Spleen (tissue), 11 donors: ENCODE data around the gene VPS54. TPM values are rescaled to one million over a fixed set of nuclear protein-coding genes. Genes with fewer than 3 reads are reported as not detected.

Source experiments
- DNase-seq: peaks from one replicate; pipeline ENCODE4 v3.0.0-alpha.2; 2020
- H3K27ac ChIP-seq, 8 donors: fragments of 200-600 bp; sonication (generic) in 7 of 8; 1 replicate in 4 of 8; 2 replicates in 4 of 8; pipeline versions ENCODE4 v1.5.0 to v1.8.0; 2016 to 2021; ENCODE audit warnings: inconsistent platforms in 4 of 8, mild to moderate bottlenecking in 4 of 8, moderate library complexity in 1 of 8
- H3K27me3 ChIP-seq, 7 donors: fragments of 200-600 bp; sonication (generic) in 6 of 7; replicated peaks in 1 of 7; 1 replicate in 4 of 7; 2 replicates in 3 of 7; pipeline versions ENCODE4 v1.5.0 to v1.8.0; 2016 to 2021; ENCODE audit warnings: inconsistent platforms in 3 of 7, mild to moderate bottlenecking in 1 of 7
- H3K36me3 ChIP-seq, 6 donors: fragments of 200-600 bp; sonication (generic) in 5 of 6; 1 replicate in 4 of 6; 2 replicates in 2 of 6; pipeline versions ENCODE4 v1.5.0 to v1.8.0; 2016 to 2021; ENCODE audit warnings: inconsistent platforms in 2 of 6
- H3K4me1 ChIP-seq, 6 donors: fragments of 200-600 bp; sonication (generic) in 5 of 6; 1 replicate in 3 of 6; 2 replicates in 3 of 6; pipeline versions ENCODE4 v1.5.0 to v1.8.0; 2016 to 2021; ENCODE audit warnings: inconsistent platforms in 3 of 6
- H3K4me3 ChIP-seq, 8 donors: fragments of 200-600 bp; sonication (generic) in 7 of 8; 1 replicate in 4 of 8; 2 replicates in 4 of 8; pipeline versions ENCODE4 v1.5.0 to v1.8.0; 2016 to 2021; ENCODE audit warnings: inconsistent platforms in 4 of 8, mild to moderate bottlenecking in 4 of 8, moderate library complexity in 2 of 8
- H3K9me3 ChIP-seq, 8 donors: fragments of 200-600 bp; sonication (generic) in 7 of 8; 1 replicate in 4 of 8; 2 replicates in 4 of 8; pipeline versions ENCODE4 v1.5.0 to v1.8.0; 2016 to 2021; ENCODE audit warnings: inconsistent platforms in 4 of 8
- CTCF ChIP-seq, 11 experiments: fragments of 200-600 bp in 7 of 11; fragments of 450-650 bp in 4 of 11; sonication (generic) in 4 of 11; IDR thresholded peaks in 8 of 11; conservative IDR thresholded peaks in 3 of 11; 1 replicate in 7 of 11; 2 replicates in 4 of 11; pipeline versions ENCODE4 v1.4.0 to v1.8.0; 2016 to 2021; ENCODE audit warnings: antibody characterized with exemption in 11 of 11, inconsistent platforms in 4 of 11, mild to moderate bottlenecking in 1 of 11
- POLR2A ChIP-seq, 3 donors: fragments of 450-650 bp; IDR thresholded peaks; one replicate each; pipeline ENCODE4 v1.5.1; 2017; ENCODE audit warnings: antibody characterized with exemption in 3 of 3, mild to moderate bottlenecking in 1 of 3
- POLR2AphosphoS5 ChIP-seq, 3 donors: sonication (generic); formaldehyde crosslinking; IDR thresholded peaks; one replicate each; pipeline ENCODE4 v1.5.1; 2017; ENCODE audit warnings: antibody characterized with exemption in 3 of 3
- WGBS, 5 donors: extraction: QIAGEN DNeasy Blood & Tissue Kit in 3 of 5; methylation state at CpG; one replicate each; pipeline versions ENCODE4 v1.1.5 to v1.1.7; 2013 to 2018; 5-methylcytosine and 5-hydroxymethylcytosine counted together
- intact Hi-C: fragments of 100-400 bp; cut with DNase I; formaldehyde crosslinking; loops from one replicate; pipeline ENCODE4 v1.15.0; 2023; ENCODE audit warnings: low total_unique reads
- polyA plus RNA-seq, 3 donors: library from polyadenylated mRNA; stranded (reverse); fragments of 200-250 nt; gene quantifications; one replicate each; pipeline ENCODE4 v1.2.1, GENCODE V29; 2013
- total RNA-seq, 7 donors: library from RNA; depleted of rRNA in 3 of 7; stranded (reverse); fragments of >200 nt in 3 of 7; fragmentation: NEBNext Ultra II Directional in 4 of 7; extraction: Animal tissue kit (Norgen Biotek cat#: 25700) in 4 of 7; gene quantifications; one replicate each; pipeline versions ENCODE4 v1.1.0 to v1.2.1, GENCODE V29; 2016 to 2021
- donor health status: healthy with polysubstance abuse.
- donor health status: DM: no; HTN: no; CAD: no; lungs with moderate emphysema.
- donor health status: DM: no; HTN: no; CAD: no.
- donor health status: Bipolar disorder and iron deficiency.
- donor health status: healthy.
- donor health status: DM: no; HTN: no; CAD: no.
- donor health status: DM: yes; HTN: yes; CAD: no.

Gene VPS54
- total and polyA plus RNA-seq, 10 donors: 9.2 to 31.3 (median 23.8) TPM

DNA sequence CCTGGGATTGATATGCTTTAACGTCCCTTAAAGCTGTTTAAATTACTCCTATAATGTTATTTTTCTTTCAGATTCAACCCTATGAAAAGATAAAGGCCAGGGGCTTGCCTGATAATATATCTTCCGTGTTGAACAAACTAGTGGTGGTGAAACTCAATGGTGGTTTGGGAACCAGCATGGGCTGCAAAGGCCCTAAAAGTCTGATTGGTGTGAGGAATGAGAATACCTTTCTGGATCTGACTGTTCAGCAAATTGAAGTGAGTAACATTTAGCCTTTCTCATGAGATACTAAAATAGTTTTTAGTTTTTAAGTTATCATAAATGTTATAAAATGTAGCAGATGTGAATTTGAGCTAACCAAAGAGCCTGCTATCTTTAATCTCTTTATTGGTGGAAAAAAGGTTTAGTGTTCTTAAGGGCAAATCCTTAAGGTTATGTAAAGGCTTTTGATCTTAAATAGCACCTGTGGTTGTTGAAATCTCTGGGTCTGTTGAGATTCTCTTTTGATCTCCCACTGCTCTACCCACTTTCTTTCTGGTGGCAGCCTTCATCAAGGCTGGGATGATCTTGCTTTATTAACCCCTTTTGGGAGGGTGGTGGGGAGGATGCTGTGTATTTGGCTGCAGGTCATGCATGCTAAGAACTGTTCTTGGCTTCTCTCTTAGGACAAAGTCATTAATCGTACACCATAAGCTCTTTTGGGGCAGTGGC lies 136.7 kb downstream of the VPS54 start:
- no peaks in the 10 kb centered on the region for H3K9me3 ChIP-seq
- no peaks in the 10 kb centered on the region for H3K4me1 ChIP-seq
- H3K27me3 ChIP-seq: no peaks in the 10 kb centered on the region
- no peak overlapping the region for H3K27ac ChIP-seq
- DNase-seq: no peak
- WGBS, 5 donors: 83 to 94% (median 87%) methylated on average over 3 of the region's 3 CpGs
- no peak overlapping the region for H3K4me3 ChIP-seq
- H3K36me3 ChIP-seq: peaks cover 0 to 85% (median 50%) of the 10 kb centered on the region in 6 donors
- intact Hi-C loops: no loop called here
- no peak for TF ChIP-seq POLR2A (IDR thresholded peaks at IDR 0.05)
- no peak for TF ChIP-seq POLR2AphosphoS5 (IDR thresholded peaks at IDR 0.05)
- no peak for TF ChIP-seq CTCF (IDR thresholded peaks at IDR 0.05 in 8 of 11, conservative IDR thresholded peaks at IDR 0.05 in 3 of 11)

GRCh38 chr2:63881205-63881604 lies 138.0 kb downstream of the VPS54 start:
- H3K4me3 ChIP-seq: no peak overlapping the region
- peaks cover 0 to 85% (median 37%) of the 10 kb centered on the region in 6 donors for H3K36me3 ChIP-seq
- no peak overlapping the region for H3K27ac ChIP-seq
- WGBS, 5 donors: 91 to 94% (median 92%) methylated on average over 2 of the region's 2 CpGs
- no peak for TF ChIP-seq POLR2A (IDR thresholded peaks at IDR 0.05)
- no peak for TF ChIP-seq CTCF (IDR thresholded peaks at IDR 0.05 in 8 of 11, conservative IDR thresholded peaks at IDR 0.05 in 3 of 11)
- no peak for TF ChIP-seq POLR2AphosphoS5 (IDR thresholded peaks at IDR 0.05)
- no peaks in the 10 kb centered on the region for H3K9me3 ChIP-seq
- no peaks in the 10 kb centered on the region for H3K27me3 ChIP-seq
- DNase-seq: no peak
- H3K4me1 ChIP-seq: no peaks in the 10 kb centered on the region
- intact Hi-C loops: no loop called here

- no peak overlapping the region for H3K4me3 ChIP-seq
- WGBS, 5 donors: 54 to 64% (median 59%) methylated on average over 4 of the region's 4 CpGs
- no peaks in the 10 kb centered on the region for H3K4me1 ChIP-seq
- H3K9me3 ChIP-seq: no peaks in the 10 kb centered on the region
- H3K36me3 ChIP-seq: peaks cover 0 to 85% (median 33%) of the 10 kb centered on the region in 6 donors
- no peak for DNase-seq
- H3K27me3 ChIP-seq: no peaks in the 10 kb centered on the region
- no peak overlapping the region for H3K27ac ChIP-seq
- intact Hi-C loops: no loop called here
- TF ChIP-seq POLR2AphosphoS5 (IDR thresholded peaks at IDR 0.05) (no peak), POLR2A (IDR thresholded peaks at IDR 0.05) (no peak), CTCF (IDR thresholded peaks at IDR 0.05 in 8 of 11, conservative IDR thresholded peaks at IDR 0.05 in 3 of 11) (no peak)
Measured at GRCh38 chr2:63880625-63881024, 138.6 kb downstream of the VPS54 start.

DNA sequence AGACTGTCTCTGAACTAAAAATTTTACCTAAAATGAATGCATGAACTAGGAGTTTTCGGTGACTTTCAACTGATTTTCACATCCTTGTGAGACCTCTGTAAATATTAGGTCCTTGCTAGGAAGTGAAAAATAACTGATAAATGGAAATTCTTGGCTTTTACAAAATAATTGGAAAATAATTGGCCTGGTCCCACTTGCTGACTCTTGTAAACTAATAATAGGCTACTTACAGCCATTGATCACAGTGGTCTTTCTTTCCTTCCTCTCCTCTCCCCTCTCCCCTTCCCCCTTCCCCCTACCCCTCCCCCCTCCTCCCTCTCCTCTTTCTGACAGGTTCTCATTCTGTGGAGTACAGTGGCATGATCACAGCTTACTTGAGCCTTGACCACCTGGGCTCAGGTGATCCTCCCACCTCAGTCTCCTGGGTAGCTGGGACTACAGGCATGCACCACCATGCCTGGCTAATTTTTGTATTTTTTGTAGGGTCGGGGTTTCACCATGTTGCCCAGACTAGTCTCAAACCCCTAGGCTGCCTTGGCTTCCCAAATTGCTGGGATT lies 139.3 kb downstream of the VPS54 start:
- H3K36me3 ChIP-seq: peaks cover 0 to 85% (median 28%) of the 10 kb centered on the region in 6 donors
- no peak overlapping the region for H3K27ac ChIP-seq
- no peak overlapping the region for H3K4me3 ChIP-seq
- intact Hi-C loops: no loop called here
- H3K27me3 ChIP-seq: no peaks in the 10 kb centered on the region
- 84 to 95% (median 90%) methylated on average over 2 of the region's 2 CpGs for WGBS, 5 donors
- H3K4me1 ChIP-seq: no peaks in the 10 kb centered on the region
- DNase-seq: no peak
- H3K9me3 ChIP-seq: no peaks in the 10 kb centered on the region
- TF ChIP-seq CTCF (IDR thresholded peaks at IDR 0.05 in 8 of 11, conservative IDR thresholded peaks at IDR 0.05 in 3 of 11) (no peak), POLR2A (IDR thresholded peaks at IDR 0.05) (no peak), POLR2AphosphoS5 (IDR thresholded peaks at IDR 0.05) (no peak)
